H7 (cell line): Measurements from ENCODE around the gene OXNAD1. TPM values are rescaled to one million over a fixed set of nuclear protein-coding genes. Genes with fewer than 3 reads are reported as not detected.

Source experiments
- DNase-seq: peaks from one replicate; pipeline ENCODE4 v3.0.0; 2012
- H3K27me3 ChIP-seq: 2 replicates; pipeline ENCODE4 v1.6.0; 2011; ENCODE audit warnings: mild to moderate bottlenecking, low read length; ENCODE audit not compliant: control insufficient read depth, insufficient read depth
- H3K36me3 ChIP-seq: replicated peaks from 2 replicates; pipeline ENCODE4 v1.5.1; 2011; ENCODE audit warnings: low read length; ENCODE audit not compliant: control insufficient read depth, insufficient read depth
- H3K4me3 ChIP-seq: 2 replicates; pipeline ENCODE4 v1.5.1; 2011; ENCODE audit warnings: low read depth, mild to moderate bottlenecking, control low read depth, low read length, moderate library complexity; ENCODE audit not compliant: insufficient read depth
- total RNA-seq: library from RNA; depleted of rRNA; stranded (reverse); fragments of >200 nt; shearing (Covaris generic); gene quantifications from 2 replicates; pipeline ENCODE4 v1.2.3, GENCODE V29; 2014

Gene OXNAD1
- total RNA-seq, 1 experiment from 2014 or later, result 29.0 TPM

- DNase-seq, result no peak
- Histone ChIP-seq H3K36me3 (peaks cover 4% of the 10 kb centered on the region), H3K4me3 (no peak overlapping the region), H3K27me3 (no peaks in the 10 kb centered on the region)
These were observed 50.6 kb downstream of the OXNAD1 start for GRCh38 chr3:16315623-16316022.

GRCh38 chr3:16316396-16316795 lies 51.4 kb downstream of the OXNAD1 start:
- DNase-seq, result no peak
- H3K4me3 ChIP-seq, result no peak overlapping the region
- peaks cover 4% of the 10 kb centered on the region for H3K36me3 ChIP-seq
- no peaks in the 10 kb centered on the region for H3K27me3 ChIP-seq

DNA sequence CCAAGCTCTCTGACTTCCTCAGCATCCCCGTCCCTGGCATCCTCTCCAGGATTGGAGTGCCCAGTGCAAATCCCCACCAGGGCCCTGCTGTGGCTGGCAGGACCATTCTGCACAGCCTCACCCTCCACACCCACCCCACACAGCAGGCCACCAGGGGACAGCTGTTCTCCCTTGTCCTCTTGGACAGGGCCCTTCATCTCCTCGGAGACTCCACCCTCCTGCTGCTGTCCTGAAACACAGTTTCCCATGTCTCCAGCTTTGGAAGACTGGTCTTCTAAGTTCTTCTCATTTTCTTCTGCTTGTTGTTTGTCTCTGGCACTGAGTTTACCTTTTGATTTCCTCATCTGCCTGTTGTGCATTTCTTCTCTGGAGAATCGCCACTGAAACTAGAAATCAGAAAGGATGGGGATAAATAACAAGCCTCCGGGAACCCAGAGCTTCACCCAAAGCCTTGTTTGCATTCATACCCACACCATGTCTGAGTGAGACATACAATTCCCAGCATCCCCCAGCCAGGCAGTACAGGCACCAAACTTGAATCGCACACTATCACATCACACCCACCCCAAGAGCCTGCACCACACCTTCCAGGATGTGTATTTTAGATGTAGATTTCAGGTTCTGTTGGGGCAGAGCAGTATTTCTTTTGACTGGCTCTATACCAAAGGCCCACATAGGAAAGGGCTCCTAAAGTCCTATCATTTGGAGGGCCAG lies 52.0 kb downstream of the OXNAD1 start:
- no peak for DNase-seq
- no peaks in the 10 kb centered on the region for H3K27me3 ChIP-seq
- H3K36me3 ChIP-seq, result peaks cover 4% of the 10 kb centered on the region
- no peak overlapping the region for H3K4me3 ChIP-seq

GRCh38 chr3:16317561-16317945 lies 52.5 kb downstream of the OXNAD1 start:
- no peak for DNase-seq
- Histone ChIP-seq H3K36me3 (peaks cover 2% of the 10 kb centered on the region), H3K27me3 (no peaks in the 10 kb centered on the region), H3K4me3 (no peak overlapping the region)

GRCh38 chr3:16318176-16318575 lies 53.2 kb downstream of the OXNAD1 start:
- no peaks in the 10 kb centered on the region for H3K27me3 ChIP-seq
- peaks cover 2% of the 10 kb centered on the region for H3K36me3 ChIP-seq
- DNase-seq, result no peak
- no peak overlapping the region for H3K4me3 ChIP-seq

DNA sequence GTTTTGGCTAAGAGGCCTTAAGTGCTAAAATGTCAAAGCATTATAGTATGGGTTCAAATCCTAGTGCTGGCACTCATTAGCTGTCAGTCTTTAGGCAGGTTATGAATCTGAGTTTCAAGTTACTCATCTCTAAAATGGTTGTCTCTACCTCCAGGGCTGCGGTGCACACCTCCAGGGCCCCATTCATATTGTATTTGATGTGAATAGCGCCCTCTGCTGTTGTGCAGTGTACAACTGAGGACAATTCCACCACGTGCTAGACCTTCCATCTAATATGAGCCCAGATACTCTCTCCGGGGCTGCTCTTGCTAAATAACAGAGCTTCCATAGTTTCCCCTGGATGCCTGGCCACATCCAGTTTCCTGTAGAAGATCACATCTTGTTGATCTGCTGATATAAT lies 54.3 kb downstream of the OXNAD1 start:
- Histone ChIP-seq H3K27me3 (no peaks in the 10 kb centered on the region), H3K36me3 (peaks cover 2% of the 10 kb centered on the region), H3K4me3 (no peak overlapping the region)
- DNase-seq, result peak; percentile 81

DNA sequence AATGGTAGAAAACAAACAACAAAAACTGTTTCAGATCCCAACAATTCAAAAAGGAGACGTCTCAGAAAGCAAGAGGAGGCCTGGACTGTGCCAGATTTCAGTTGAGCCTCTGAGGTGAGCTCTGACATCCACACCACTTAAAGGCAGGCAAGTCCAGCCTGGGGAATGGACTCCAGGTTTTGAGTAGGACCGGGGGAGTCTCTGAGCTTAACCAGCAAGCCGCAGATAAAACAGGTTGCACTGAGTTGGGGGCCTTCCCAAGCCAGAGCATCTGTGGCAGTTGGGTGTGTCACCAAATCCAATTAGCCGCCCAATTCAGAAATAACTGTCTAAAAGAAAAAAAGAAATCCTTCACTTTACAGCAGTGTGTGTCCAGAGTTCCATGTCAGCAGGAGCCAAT lies 54.7 kb downstream of the OXNAD1 start:
- Histone ChIP-seq H3K4me3 (no peak overlapping the region), H3K27me3 (no peaks in the 10 kb centered on the region), H3K36me3 (peaks cover 2% of the 10 kb centered on the region)
- DNase-seq, result no peak

DNA sequence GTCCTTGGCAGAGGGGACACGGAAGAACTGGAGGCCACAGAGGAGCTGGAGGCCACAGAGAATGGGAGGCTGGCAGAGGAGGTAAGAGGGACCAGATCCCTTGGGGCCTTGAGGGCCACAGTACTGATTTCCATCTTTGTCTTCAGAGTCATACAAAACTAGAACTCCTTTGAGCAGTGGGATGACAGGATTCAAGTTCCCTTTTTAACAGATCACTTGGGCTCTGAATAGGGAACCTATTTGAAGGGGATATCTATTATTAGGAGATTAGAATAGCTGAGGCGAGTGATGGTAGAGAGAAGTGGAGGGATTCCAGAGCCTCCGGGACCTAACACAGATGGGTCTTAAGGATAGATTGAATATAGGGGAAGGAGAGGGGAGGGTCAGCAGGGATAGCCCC lies 55.7 kb downstream of the OXNAD1 start:
- Histone ChIP-seq H3K27me3 (no peaks in the 10 kb centered on the region), H3K4me3 (no peak overlapping the region), H3K36me3 (peaks cover 4% of the 10 kb centered on the region)
- no peak for DNase-seq

DNA sequence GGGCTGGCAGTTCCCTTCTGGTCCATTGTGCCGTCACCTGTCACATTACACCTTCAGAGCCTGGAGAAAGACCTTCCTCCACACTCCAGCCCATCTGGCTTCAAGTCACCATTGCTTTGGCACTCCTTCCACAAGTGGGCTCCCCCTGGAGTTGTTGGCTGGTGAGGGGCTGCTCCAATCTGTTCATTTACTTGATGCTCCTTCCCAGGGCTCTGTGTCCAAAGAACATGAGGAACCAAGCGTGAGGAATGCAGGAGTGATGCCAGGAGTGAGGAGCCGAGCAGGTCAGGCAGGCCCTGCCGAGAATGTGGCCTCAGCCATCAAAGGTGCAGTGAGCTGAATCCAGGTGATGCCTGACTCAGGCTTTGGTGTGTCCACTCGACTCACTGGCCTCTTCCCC lies 57.2 kb downstream of the OXNAD1 start:
- H3K27me3 ChIP-seq, result no peaks in the 10 kb centered on the region
- DNase-seq, result no peak
- peaks cover 4% of the 10 kb centered on the region for H3K36me3 ChIP-seq
- no peak overlapping the region for H3K4me3 ChIP-seq

DNA sequence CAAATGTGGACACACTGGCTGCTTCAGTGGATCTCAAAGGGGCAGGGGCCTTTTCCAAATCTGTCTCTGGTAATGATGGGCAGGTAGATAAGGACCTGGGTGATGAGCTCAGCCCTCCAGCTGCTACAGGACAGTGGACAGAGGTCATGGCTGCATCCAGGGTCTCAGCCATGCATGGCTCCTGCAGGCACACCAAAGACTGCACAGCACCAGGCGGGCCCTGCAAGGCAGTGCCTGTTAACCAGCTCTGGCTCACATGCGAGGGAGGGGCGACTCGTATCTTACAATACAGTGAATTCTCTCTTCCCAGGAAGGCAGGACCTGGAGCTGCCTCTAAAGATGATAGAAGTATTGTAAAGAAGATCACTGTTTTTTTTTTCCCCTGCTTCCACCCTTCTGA lies 58.7 kb downstream of the OXNAD1 start:
- H3K4me3 ChIP-seq, result no peak overlapping the region
- H3K27me3 ChIP-seq, result no peaks in the 10 kb centered on the region
- H3K36me3 ChIP-seq, result peaks cover 4% of the 10 kb centered on the region
- DNase-seq, result no peak

- Histone ChIP-seq H3K36me3 (peaks cover 4% of the 10 kb centered on the region), H3K4me3 (no peak overlapping the region), H3K27me3 (no peaks in the 10 kb centered on the region)
- no peak for DNase-seq
These were observed 60.8 kb downstream of the OXNAD1 start for GRCh38 chr3:16325850-16326249.

GRCh38 chr3:16326724-16327349 lies 61.8 kb downstream of the OXNAD1 start:
- DNase-seq, result no peak
- Histone ChIP-seq H3K27me3 (no peaks in the 10 kb centered on the region), H3K36me3 (peaks cover 3% of the 10 kb centered on the region), H3K4me3 (no peak overlapping the region)

- no peak overlapping the region for H3K4me3 ChIP-seq
- H3K27me3 ChIP-seq, result no peaks in the 10 kb centered on the region
- H3K36me3 ChIP-seq, result peaks cover 3% of the 10 kb centered on the region
- DNase-seq, result no peak
These were observed 63.1 kb downstream of the OXNAD1 start for GRCh38 chr3:16328124-16328523.

DNA sequence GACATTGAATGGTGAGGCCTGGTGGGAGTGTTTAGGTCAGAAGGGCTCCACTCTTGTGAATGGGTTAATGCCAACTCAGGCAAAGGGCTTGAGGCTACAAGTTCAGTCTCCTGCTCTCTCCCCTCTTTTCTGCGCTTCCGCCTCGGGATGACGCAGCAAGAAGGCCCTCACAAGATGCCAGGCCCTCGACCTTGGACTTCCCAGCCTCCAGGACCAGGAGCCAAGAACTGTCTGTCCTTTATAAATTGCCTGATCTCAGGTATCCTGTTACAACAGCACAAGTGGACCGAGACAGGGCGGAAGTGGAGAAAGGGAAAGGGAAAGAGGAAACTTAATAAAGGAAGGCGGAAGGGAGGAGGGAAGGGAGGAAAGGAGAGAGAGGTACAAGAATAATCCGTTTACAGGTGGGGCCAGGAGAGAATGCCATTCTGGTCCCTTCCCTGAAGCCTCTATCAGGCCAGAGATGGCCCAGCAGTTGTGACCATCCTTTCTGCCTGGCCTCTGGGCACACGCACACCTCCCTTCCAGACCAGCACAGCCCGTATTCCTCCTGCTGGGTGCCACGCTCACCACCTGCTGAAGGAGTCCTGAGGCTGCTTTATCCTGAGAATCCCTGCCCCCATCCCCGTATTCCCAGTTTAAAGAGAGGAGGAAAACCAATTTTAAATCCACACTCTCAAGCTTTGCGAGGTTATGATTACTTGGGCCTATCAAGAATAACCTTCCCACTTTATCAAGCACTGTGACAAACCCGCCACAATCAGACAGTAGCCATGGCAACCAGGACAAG lies 64.2 kb downstream of the OXNAD1 start:
- Histone ChIP-seq H3K36me3 (peaks cover 3% of the 10 kb centered on the region), H3K4me3 (no peak overlapping the region), H3K27me3 (no peaks in the 10 kb centered on the region)
- peak; percentile 51 for DNase-seq

GRCh38 chr3:16329826-16330129 lies 64.8 kb downstream of the OXNAD1 start:
- DNase-seq, result peak; percentile 68
- H3K36me3 ChIP-seq, result peaks cover 3% of the 10 kb centered on the region
- no peaks in the 10 kb centered on the region for H3K27me3 ChIP-seq
- H3K4me3 ChIP-seq, result no peak overlapping the region
